HG02852 (cell line): ENCODE results near the gene UNC13C.

ENCODE experiments used
- ATAC-seq: cut with Tn5 transposase; IDR thresholded peaks from one replicate; pipeline ENCODE4 v1.9.1; 2021; ENCODE audit warnings: mild to moderate bottlenecking, moderate library complexity; ENCODE audit not compliant: unreplicated experiment

UNC13C gene

GRCh38 chr15:54101664-54102270 lies 123.5 kb downstream of the UNC13C start:
- no peak for ATAC-seq

- no peak for ATAC-seq
These were observed 124.5 kb downstream of the UNC13C start for GRCh38 chr15:54102704-54103103.

- ATAC-seq, result no peak
These were observed 130.8 kb downstream of the UNC13C start for GRCh38 chr15:54109014-54109413.

GRCh38 chr15:54119051-54119450 lies 140.8 kb downstream of the UNC13C start:
- no peak for ATAC-seq

GRCh38 chr15:54120949-54121463 lies 142.8 kb downstream of the UNC13C start:
- ATAC-seq, result no peak

- ATAC-seq, result no peak
These were observed 149.3 kb downstream of the UNC13C start for GRCh38 chr15:54127574-54127973.

- ATAC-seq, result no peak
These were observed 153.2 kb downstream of the UNC13C start for GRCh38 chr15:54131410-54131809.

GRCh38 chr15:54149115-54149531 lies 170.9 kb downstream of the UNC13C start:
- ATAC-seq, result no peak

- no peak for ATAC-seq
These were observed 172.0 kb downstream of the UNC13C start for GRCh38 chr15:54150255-54150654.

- ATAC-seq, result no peak
These were observed 180.8 kb downstream of the UNC13C start for GRCh38 chr15:54159012-54159411.

- ATAC-seq, result no peak
These were observed 209.1 kb downstream of the UNC13C start for GRCh38 chr15:54187325-54187724.

GRCh38 chr15:54197995-54198394 lies 219.8 kb downstream of the UNC13C start:
- no peak for ATAC-seq

- ATAC-seq, result no peak
These were observed 228.5 kb downstream of the UNC13C start for GRCh38 chr15:54206586-54207321.

- ATAC-seq, result no peak
These were observed 230.5 kb downstream of the UNC13C start for GRCh38 chr15:54208786-54209185.

GRCh38 chr15:54212635-54213034 lies 234.4 kb downstream of the UNC13C start:
- no peak for ATAC-seq

GRCh38 chr15:54226455-54226854 lies 248.2 kb downstream of the UNC13C start:
- no peak for ATAC-seq

GRCh38 chr15:54227569-54227968 lies 249.3 kb downstream of the UNC13C start:
- ATAC-seq, result no peak

GRCh38 chr15:54250326-54250725 lies 272.1 kb downstream of the UNC13C start:
- ATAC-seq, result no peak

- ATAC-seq, result no peak
These were observed 277.9 kb downstream of the UNC13C start for GRCh38 chr15:54256190-54256589.

- ATAC-seq, result no peak
These were observed 295.7 kb downstream of the UNC13C start for GRCh38 chr15:54273928-54274327.

GRCh38 chr15:54277834-54278233 lies 299.6 kb downstream of the UNC13C start:
- ATAC-seq, result no peak

GRCh38 chr15:54280726-54281125 lies 302.5 kb downstream of the UNC13C start:
- ATAC-seq, result no peak
